SK-N-SH treated with all-trans-retinoic acid at 6 μM for 48 hours (cell line): Measurements from ENCODE around the gene WRAP73.

ENCODE experiments used
- CREB5 ChIP-seq: fragments of 250-450 bp; sonication (Bioruptor Pico); IDR thresholded peaks from 2 replicates; pipeline ENCODE4 v1.5.1; 2020; ENCODE audit warnings: low read depth, mild to moderate bottlenecking, moderate library complexity
- ISL1 ChIP-seq: fragments of 250-450 bp; sonication (Bioruptor Pico); IDR thresholded peaks from 2 replicates; pipeline ENCODE4 v2.1.2; 2022; ENCODE audit warnings: mild to moderate bottlenecking, moderate library complexity
- RARB ChIP-seq: fragments of 250-450 bp; sonication (Bioruptor Pico); IDR thresholded peaks from 2 replicates; pipeline ENCODE4 v1.8.0; 2021; ENCODE audit warnings: mild to moderate bottlenecking, moderate library complexity
- TOX ChIP-seq: fragments of 250-450 bp; sonication (Bioruptor Pico); IDR thresholded peaks from 2 replicates; pipeline ENCODE4 v1.8.0; 2021; ENCODE audit warnings: mild to moderate bottlenecking, moderate library complexity, borderline replicate concordance
- ZC3H10 ChIP-seq: fragments of 250-450 bp; sonication (Bioruptor Pico); IDR thresholded peaks from 2 replicates; pipeline ENCODE4 v1.5.1; 2021; ENCODE audit warnings: mild to moderate bottlenecking, moderate library complexity
- ZNF70 ChIP-seq: fragments of 450-650 bp; formaldehyde crosslinking; IDR thresholded peaks from 2 replicates; pipeline ENCODE4 v1.5.0; 2020; ENCODE audit warnings: mild to moderate bottlenecking, moderate library complexity

GRCh38 chr1:3662080-3662671 lies 12.3 kb upstream of the WRAP73 start:
- TF ChIP-seq CREB5 (CRISPR knock-in tag) (no peak), TOX (CRISPR knock-in tag) (no peak), ZC3H10 (CRISPR knock-in tag) (no peak), ZNF70 (CRISPR knock-in tag) (no peak), ISL1 (CRISPR knock-in tag) (no peak), RARB (no peak)
